ENCODE data around the gene GALNT9.

GALNT9 gene

GRCh38 chr12:132292328-132293319, 36.8 kb downstream of the GALNT9 start:
- DNase-seq (ENCODE audit: low read depth in 2 of 2): no peak

GRCh38 chr12:132291402-132292175, 37.8 kb downstream of the GALNT9 start:
- no peak for DNase-seq (ENCODE audit: low read depth in 2 of 2)

- DNase-seq (ENCODE audit: low read depth in 2 of 2): no peak
These were observed 39.2 kb downstream of the GALNT9 start for GRCh38 chr12:132290203-132290540.

- DNase-seq (ENCODE audit: low read depth in 2 of 2): no peak
These were observed 39.8 kb downstream of the GALNT9 start for GRCh38 chr12:132289356-132290202.

- no peak for DNase-seq (ENCODE audit: low read depth in 2 of 2)
These were observed 40.7 kb downstream of the GALNT9 start for GRCh38 chr12:132288516-132289215.

- DNase-seq (ENCODE audit: low read depth in 2 of 2): no peak
These were observed 41.8 kb downstream of the GALNT9 start for GRCh38 chr12:132287391-132288238.

GRCh38 chr12:132286912-132287311, 42.5 kb downstream of the GALNT9 start:
- DNase-seq (ENCODE audit: low read depth in 2 of 2): no peak

GRCh38 chr12:132285991-132286681, 43.3 kb downstream of the GALNT9 start:
- no peak for DNase-seq (ENCODE audit: low read depth in 2 of 2)

GRCh38 chr12:132284827-132285741, 44.3 kb downstream of the GALNT9 start:
- DNase-seq (ENCODE audit: low read depth in 2 of 2): no peak

GRCh38 chr12:132284071-132284826, 45.1 kb downstream of the GALNT9 start:
- DNase-seq (ENCODE audit: low read depth in 2 of 2): no peak

GRCh38 chr12:132282950-132283771, 46.2 kb downstream of the GALNT9 start:
- DNase-seq (ENCODE audit: low read depth in 2 of 2): no peak

GRCh38 chr12:132282031-132282949, 47.1 kb downstream of the GALNT9 start:
- DNase-seq (ENCODE audit: low read depth in 2 of 2): no peak

GRCh38 chr12:132281038-132281437, 48.4 kb downstream of the GALNT9 start:
- DNase-seq (ENCODE audit: low read depth in 2 of 2): no peak

GRCh38 chr12:132280406-132280805, 49.0 kb downstream of the GALNT9 start:
- no peak for DNase-seq (ENCODE audit: low read depth in 2 of 2)

- DNase-seq (ENCODE audit: low read depth in 2 of 2): no peak
These were observed 49.5 kb downstream of the GALNT9 start for GRCh38 chr12:132279930-132280329.
